Activated CD4-positive, alpha-beta T cell treated with anti-CD3 and anti-CD28 coated beads for 36 hours (primary cell): ENCODE results near the gene DRAM1. TPM values are rescaled to one million over a fixed set of nuclear protein-coding genes. Genes with fewer than 3 reads are reported as not detected.
"Not testable (repeated sequence)": the region's sequence is repeated elsewhere in the genome, so short reads cannot be mapped to it uniquely, and the experiment has no call there.

Source experiments
- ATAC-seq: fragments of 200-7000 bp; cut with Tn5 transposase; one replicate; pipeline ENCODE4 v1.10.0; 2021; ENCODE audit warnings: mild to moderate bottlenecking, moderate library complexity
- CTCF ChIA-PET: fragments of 350-600 bp; sonication (Branson Sonifier 250); formaldehyde crosslinking; loops from one replicate; lab custom pipeline; 2021; ENCODE audit warnings: antibody characterized with exemption; lab: Charles Lee
- POLR2A ChIA-PET: fragments of 350-600 bp; sonication (Branson Sonifier 250); formaldehyde crosslinking; loops from one replicate; lab custom pipeline; 2021; ENCODE audit warnings: antibody characterized with exemption, inconsistent platforms; lab: Charles Lee
- DNase-seq: peaks from one replicate; pipeline ENCODE4 v3.0.0-alpha.2; 2020
- H3K27ac Mint-ChIP-seq: one replicate; pipeline ENCODE4 v1.8.0; 2021; ENCODE audit warnings: mixed read lengths
- H3K27me3 Mint-ChIP-seq: one replicate; pipeline ENCODE4 v1.8.0; 2021; ENCODE audit warnings: mixed read lengths
- H3K36me3 Mint-ChIP-seq: one replicate; pipeline ENCODE4 v1.8.0; 2021; ENCODE audit warnings: low read depth, mixed read lengths
- H3K4me1 Mint-ChIP-seq: one replicate; pipeline ENCODE4 v1.8.0; 2021; ENCODE audit warnings: mixed read lengths
- H3K4me3 Mint-ChIP-seq: one replicate; pipeline ENCODE4 v1.8.0; 2021; ENCODE audit warnings: mild to moderate bottlenecking, moderate library complexity, mixed read lengths
- H3K9me3 Mint-ChIP-seq: one replicate; pipeline ENCODE4 v1.8.0; 2021; ENCODE audit warnings: low read depth, mixed read lengths
- intact Hi-C, 2 experiments: fragments of 100-400 bp; cut with DNase I in 1 of 2; cut with micrococcal nuclease in 1 of 2; formaldehyde crosslinking; loops; one replicate each; pipeline versions ENCODE4 v1.14.2 to v1.15.1; 2022 to 2024; cut with DNase I, micrococcal nuclease
- total RNA-seq, 2 experiments: library from RNA; stranded (reverse); gene quantifications; one replicate each; pipeline ENCODE4 v1.2.3, GENCODE V29; 2021

The DRAM1 gene
- total RNA-seq, 2 experiments from 2014 or later = 2.3 to 2.4 TPM

DNA sequence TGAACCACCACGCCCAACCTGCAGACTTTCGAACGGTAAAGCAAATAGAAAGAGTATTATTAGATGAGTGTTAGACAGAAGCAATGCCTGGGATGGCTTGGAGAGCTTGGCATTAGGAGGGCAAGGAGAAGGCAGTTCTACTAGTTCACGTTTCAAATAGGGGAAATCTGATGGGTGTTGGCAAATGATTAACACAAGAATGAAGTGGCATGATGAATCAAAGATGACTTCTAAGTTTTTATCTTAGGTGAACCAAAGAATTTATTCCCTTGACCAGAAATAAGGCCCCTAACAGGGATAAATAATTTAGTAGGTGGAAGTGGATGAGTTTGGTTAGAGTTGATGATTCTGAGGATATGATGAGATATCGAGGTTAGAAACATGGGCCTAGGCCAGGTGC, 38.5 kb downstream of the DRAM1 start:
- intact Hi-C loops = loop anchor here in 1 of 2 experiments (2.0 to 5.0 kb wide), 2 partner anchors 786 to 853 kb away; no protein-coding TSS in a partner anchor
- Mint-ChIP-seq H3K4me1 (peaks cover 2% of the 10 kb centered on the region), H3K4me3 (no peak overlapping the region), H3K36me3 (no peaks in the 10 kb centered on the region), H3K27ac (no peak overlapping the region), H3K9me3 (no peaks in the 10 kb centered on the region), H3K27me3 (peaks cover 6% of the 10 kb centered on the region)
- ChIA-PET POLR2A (no interaction called here), CTCF (no interaction called here)
- no peak for ATAC-seq
- DNase-seq = no peak

DNA sequence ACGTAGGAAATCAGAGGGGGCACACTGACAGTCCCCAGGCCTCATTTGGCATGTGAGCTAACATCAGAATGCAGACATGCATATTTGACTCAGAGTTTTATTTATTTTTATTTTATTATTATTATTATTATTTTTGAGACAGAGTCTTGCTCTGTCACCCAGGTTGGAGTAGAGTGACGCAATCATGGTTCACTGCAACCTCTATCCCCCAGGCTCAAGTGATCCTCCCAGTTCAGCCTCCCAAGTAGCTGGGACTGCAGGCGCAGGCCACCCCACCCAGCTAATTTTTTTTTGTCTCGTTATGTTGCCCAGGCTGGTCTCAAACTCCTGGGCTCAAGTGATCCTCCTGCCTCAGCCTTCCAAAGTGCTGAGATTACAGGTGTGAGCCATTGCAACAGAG, 41.4 kb downstream of the DRAM1 start:
- H3K4me3 Mint-ChIP-seq, H3K27ac Mint-ChIP-seq, H3K9me3 Mint-ChIP-seq, DNase-seq, H3K36me3 Mint-ChIP-seq, ATAC-seq, H3K27me3 Mint-ChIP-seq, H3K4me1 Mint-ChIP-seq, POLR2A ChIA-PET: not testable (repeated sequence)
- intact Hi-C loops = loop anchor here in 1 of 2 experiments (5.0 kb wide), 1 partner anchor 783 kb away; no protein-coding TSS in a partner anchor
- CTCF ChIA-PET = interaction anchor here (0.8 to 1.7 kb wide), 4 partner anchors 17 to 1630 kb away, joined by 3 to 4 read pairs (median 4); no protein-coding TSS in a partner anchor

DNA sequence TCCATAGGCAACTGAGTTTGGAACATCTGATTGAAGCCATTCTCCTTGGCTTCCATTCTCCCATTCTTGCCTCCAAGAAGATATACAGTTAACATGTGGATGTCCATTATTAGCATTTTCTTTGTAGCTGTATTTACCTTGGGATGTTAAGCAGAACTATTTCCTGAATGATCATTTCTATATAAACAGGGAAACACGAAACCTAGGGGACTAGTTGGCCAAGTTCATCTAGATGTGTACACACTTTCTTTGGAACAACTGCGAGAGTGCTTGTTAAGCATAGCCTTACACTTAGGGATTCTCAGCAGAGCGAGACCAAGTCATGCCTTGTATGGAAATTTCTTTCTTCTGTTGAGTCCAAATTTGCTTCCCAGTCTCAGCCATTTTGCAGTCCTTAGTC, 42.1 kb downstream of the DRAM1 start:
- intact Hi-C loops = loop anchor here in 1 of 2 experiments (5.0 kb wide), 1 partner anchor 783 kb away; no protein-coding TSS in a partner anchor
- Mint-ChIP-seq H3K4me3 (no peak overlapping the region), H3K27me3 (peaks cover 6% of the 10 kb centered on the region), H3K4me1 (peaks cover 2% of the 10 kb centered on the region), H3K36me3 (no peaks in the 10 kb centered on the region), H3K27ac (no peak overlapping the region), H3K9me3 (no peaks in the 10 kb centered on the region)
- ChIA-PET POLR2A (no interaction called here), CTCF (interaction anchor here (0.8 to 1.7 kb wide), 3 partner anchors 16 to 1629 kb away, joined by 3 to 4 read pairs (median 3); no protein-coding TSS in a partner anchor)
- ATAC-seq (no peak), DNase-seq (no peak)

DNA sequence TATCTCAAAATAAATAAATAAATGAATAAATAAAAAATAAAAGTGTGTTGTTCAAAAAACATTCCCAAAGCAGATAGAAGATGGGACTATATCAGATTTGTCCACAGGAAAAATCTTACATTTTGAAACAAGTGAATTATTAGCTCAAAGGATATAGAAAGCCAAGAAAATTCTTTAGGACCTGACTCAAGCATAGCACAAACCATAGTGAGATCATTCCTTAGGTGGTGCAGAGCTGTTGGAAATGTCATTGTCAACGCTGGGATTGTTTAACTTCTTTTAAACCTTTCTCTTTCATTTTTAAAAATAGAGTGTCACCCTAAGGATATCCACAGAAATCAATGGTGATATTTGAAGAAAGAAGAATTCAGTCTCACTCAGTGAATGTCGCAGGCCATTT, 43.5 kb downstream of the DRAM1 start:
- no peak for DNase-seq
- ChIA-PET CTCF (interaction anchor here (0.8 kb wide), 1 partner anchor 529 kb away, joined by 3 read pairs; no protein-coding TSS in a partner anchor), POLR2A (no interaction called here)
- Mint-ChIP-seq H3K36me3 (no peaks in the 10 kb centered on the region), H3K9me3 (no peaks in the 10 kb centered on the region), H3K4me1 (peaks cover 2% of the 10 kb centered on the region), H3K27me3 (peaks cover 6% of the 10 kb centered on the region), H3K4me3 (no peak overlapping the region), H3K27ac (no peak overlapping the region)
- intact Hi-C loops = no loop called here
- no peak for ATAC-seq

DNA sequence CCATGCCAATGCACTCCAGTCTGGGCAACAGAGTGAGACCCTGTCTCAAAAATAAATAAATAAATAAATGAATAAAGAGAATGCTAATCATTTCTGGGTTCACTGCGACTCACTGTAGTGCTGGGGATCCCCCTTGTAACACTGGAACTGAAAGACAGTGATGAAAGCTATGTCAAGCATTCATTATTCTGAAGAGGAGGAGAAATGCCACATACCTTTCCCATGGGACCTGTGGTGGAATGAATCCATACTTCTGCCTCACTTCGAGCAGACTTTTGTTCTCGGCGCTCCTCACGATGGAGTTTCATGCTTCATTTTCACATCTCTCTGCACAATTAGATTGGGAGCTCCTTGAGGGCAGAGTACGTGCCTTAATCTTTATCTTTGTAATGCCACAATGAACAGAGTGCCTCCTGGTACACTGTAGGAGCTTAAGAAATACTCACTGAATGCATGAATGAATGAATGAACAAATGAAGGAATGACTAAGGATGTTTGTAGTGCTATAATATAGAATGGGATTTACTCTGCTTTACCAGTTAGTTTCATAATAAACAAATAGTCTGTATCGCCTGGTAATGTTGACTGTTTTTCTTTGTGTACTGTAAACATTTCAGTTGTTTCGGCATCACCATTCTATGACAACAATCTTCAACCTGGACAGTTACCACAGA, 45.8 kb downstream of the DRAM1 start:
- intact Hi-C loops = no loop called here
- Mint-ChIP-seq H3K27me3 (no peaks in the 10 kb centered on the region), H3K36me3 (no peaks in the 10 kb centered on the region), H3K4me1 (no peaks in the 10 kb centered on the region), H3K9me3 (no peaks in the 10 kb centered on the region), H3K4me3 (no peak overlapping the region), H3K27ac (no peak overlapping the region)
- CTCF ChIA-PET = no interaction called here
- no peak for DNase-seq
- POLR2A ChIA-PET = no interaction called here
- no peak for ATAC-seq

DNA sequence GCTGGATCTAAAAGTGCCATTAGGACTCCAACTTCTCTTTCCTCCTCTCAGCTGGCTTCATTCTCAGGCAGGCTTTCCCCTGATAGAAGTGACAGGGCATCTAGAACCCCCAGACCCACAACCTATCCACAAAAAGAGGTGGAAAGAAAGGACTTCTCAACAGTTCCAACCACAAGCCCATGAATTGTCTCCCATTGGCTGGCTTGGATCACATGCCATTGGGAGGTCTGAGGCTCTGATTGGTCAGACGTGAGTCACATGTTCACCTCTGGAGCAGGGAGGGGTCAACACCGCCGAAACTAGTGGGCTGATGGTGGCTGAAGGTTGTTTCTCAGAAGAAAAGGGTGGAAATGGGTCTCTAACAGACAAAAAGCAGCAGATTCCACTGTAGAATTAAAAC, 47.2 kb downstream of the DRAM1 start:
- Mint-ChIP-seq H3K9me3 (no peaks in the 10 kb centered on the region), H3K27ac (no peak overlapping the region), H3K36me3 (no peaks in the 10 kb centered on the region), H3K4me3 (no peak overlapping the region), H3K4me1 (no peaks in the 10 kb centered on the region), H3K27me3 (peaks cover 3% of the 10 kb centered on the region)
- DNase-seq (no peak), ATAC-seq (no peak)
- POLR2A ChIA-PET = no interaction called here
- intact Hi-C loops = no loop called here
- CTCF ChIA-PET = no interaction called here

DNA sequence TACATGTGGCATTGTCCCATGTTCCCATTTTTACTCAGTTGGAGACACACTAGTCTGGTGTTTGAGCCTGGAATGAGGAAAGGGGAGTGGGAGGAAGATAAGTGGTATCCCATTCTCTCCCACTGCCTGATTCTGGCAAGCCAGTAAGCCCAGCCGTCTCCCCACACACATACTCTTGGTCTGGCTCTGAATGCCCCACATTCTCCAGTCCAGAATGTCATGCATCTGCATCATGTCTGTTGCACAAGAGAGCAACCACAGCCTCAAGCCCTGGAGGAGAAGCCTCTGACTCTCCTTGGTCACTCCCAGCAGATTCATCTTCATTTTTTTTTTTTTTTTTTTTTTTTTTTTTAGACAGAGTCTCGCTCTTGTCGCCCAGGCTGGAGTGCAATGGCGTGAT, 48.0 kb downstream of the DRAM1 start:
- peaks cover 3% of the 10 kb centered on the region for H3K27me3 Mint-ChIP-seq
- ChIA-PET POLR2A (no interaction called here), CTCF (no interaction called here)
- no peaks in the 10 kb centered on the region for H3K9me3 Mint-ChIP-seq
- intact Hi-C loops = no loop called here
- no peak for ATAC-seq
- DNase-seq = no peak
- H3K36me3 Mint-ChIP-seq = no peaks in the 10 kb centered on the region
- H3K27ac Mint-ChIP-seq = no peak overlapping the region
- H3K4me3 Mint-ChIP-seq = no peak overlapping the region
- H3K4me1 Mint-ChIP-seq = no peaks in the 10 kb centered on the region

DNA sequence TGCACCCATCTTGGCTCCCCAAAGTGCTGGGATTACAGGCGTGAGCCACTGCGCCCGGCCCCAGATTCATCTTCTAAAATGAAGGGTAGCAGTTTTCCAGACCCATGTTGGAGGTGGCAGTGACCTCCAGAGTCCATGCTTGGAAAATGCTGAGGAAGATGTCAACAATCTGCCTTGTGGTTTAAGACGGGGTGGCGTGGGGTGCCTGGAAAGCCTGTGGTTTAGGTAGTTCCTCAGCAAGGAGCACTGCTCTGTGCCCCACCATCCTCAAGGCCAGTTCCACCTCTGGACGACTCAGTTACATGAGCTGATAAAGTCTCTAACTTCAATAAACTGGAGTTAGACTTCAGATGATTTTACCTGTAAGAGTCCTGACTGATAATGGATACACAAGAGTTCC, 48.6 kb downstream of the DRAM1 start:
- peaks cover 3% of the 10 kb centered on the region for H3K27me3 Mint-ChIP-seq
- H3K4me3 Mint-ChIP-seq = no peak overlapping the region
- no peaks in the 10 kb centered on the region for H3K4me1 Mint-ChIP-seq
- H3K36me3 Mint-ChIP-seq = no peaks in the 10 kb centered on the region
- no peaks in the 10 kb centered on the region for H3K9me3 Mint-ChIP-seq
- ATAC-seq (no peak), DNase-seq (no peak)
- CTCF ChIA-PET = interaction anchor here (0.6 kb wide), 1 partner anchor 703 kb away, joined by 3 read pairs; no protein-coding TSS in a partner anchor
- H3K27ac Mint-ChIP-seq = no peak overlapping the region
- intact Hi-C loops = no loop called here
- POLR2A ChIA-PET = no interaction called here

DNA sequence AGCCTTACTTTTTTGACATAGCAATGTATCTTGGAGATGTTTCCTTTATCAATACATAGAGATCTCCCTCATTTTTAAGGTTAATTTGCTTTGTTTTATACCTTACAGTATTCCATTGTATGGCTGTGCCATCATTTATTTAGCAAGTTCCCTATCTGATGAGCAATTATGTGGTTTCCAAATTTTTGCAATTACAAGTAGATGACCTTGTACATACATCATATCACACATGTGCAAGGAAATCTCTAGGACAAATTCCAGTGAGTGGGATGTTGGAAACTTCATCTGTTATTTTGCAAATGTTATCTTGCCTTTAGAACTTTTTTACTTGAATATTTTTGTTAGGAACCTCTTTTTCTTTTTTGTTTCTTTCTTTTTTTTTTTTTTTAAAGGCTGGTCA, 49.7 kb downstream of the DRAM1 start:
- intact Hi-C loops = no loop called here
- H3K36me3 Mint-ChIP-seq = no peaks in the 10 kb centered on the region
- ATAC-seq = no peak
- ChIA-PET POLR2A (no interaction called here), CTCF (no interaction called here)
- H3K9me3 Mint-ChIP-seq = no peaks in the 10 kb centered on the region
- H3K4me3 Mint-ChIP-seq = no peak overlapping the region
- no peak overlapping the region for H3K27ac Mint-ChIP-seq
- H3K4me1 Mint-ChIP-seq = no peaks in the 10 kb centered on the region
- DNase-seq = no peak
- H3K27me3 Mint-ChIP-seq = peaks cover 3% of the 10 kb centered on the region

DNA sequence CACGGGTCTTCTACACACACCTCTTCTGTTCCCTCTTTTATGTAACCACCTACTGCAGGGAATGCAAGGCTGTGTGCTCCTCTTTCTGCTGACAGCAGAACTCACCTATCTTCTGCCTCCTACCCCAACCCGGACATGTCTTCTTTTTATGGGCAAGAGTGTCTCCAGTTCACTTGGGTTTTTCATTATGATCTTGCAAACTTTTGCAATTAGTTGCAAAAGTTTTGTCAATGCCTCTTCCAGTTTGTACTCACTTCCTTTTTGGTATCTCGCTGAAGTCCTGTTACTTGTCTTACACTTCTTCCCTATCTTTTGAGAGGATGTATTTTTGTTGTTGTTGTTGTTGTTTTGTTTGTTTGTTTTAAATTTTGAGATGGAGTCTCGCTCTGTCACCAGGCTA, 50.6 kb downstream of the DRAM1 start:
- CTCF ChIA-PET = interaction anchor here (0.6 kb wide), 1 partner anchor 412 kb away, joined by 4 read pairs; no protein-coding TSS in a partner anchor
- no peak overlapping the region for H3K4me3 Mint-ChIP-seq
- no peaks in the 10 kb centered on the region for H3K4me1 Mint-ChIP-seq
- H3K36me3 Mint-ChIP-seq = no peaks in the 10 kb centered on the region
- no peak for DNase-seq
- no peak for ATAC-seq
- no peaks in the 10 kb centered on the region for H3K9me3 Mint-ChIP-seq
- H3K27me3 Mint-ChIP-seq = peaks cover 6% of the 10 kb centered on the region
- POLR2A ChIA-PET = no interaction called here
- no peak overlapping the region for H3K27ac Mint-ChIP-seq
- intact Hi-C loops = no loop called here

DNA sequence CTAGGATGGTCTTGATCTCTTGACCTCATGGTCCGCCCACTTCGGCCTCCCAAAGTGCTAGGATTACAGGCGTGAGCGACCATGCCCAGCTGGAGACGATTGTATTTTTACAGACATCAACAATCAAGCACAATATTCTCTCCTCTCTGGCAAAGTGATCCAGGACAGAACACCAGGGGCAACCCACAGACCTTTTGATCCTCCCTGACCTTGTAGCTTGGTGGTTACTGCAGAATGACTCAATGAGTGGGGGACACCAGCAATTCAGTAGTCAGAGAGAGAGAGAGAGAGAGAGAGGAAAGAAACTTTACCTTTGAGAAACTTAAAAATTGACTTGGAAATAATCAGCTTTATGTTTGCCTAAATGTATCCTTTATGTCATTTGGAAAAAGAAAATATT, 51.2 kb downstream of the DRAM1 start:
- DNase-seq (no peak), ATAC-seq (no peak)
- H3K27me3 Mint-ChIP-seq = peaks cover 9% of the 10 kb centered on the region
- POLR2A ChIA-PET = no interaction called here
- no peaks in the 10 kb centered on the region for H3K36me3 Mint-ChIP-seq
- no peak overlapping the region for H3K27ac Mint-ChIP-seq
- H3K4me1 Mint-ChIP-seq = no peaks in the 10 kb centered on the region
- H3K9me3 Mint-ChIP-seq = no peaks in the 10 kb centered on the region
- CTCF ChIA-PET = interaction anchor here (0.6 to 1.0 kb wide), 2 partner anchors 16 to 411 kb away, joined by 3 to 4 read pairs; no protein-coding TSS in a partner anchor
- intact Hi-C loops = no loop called here
- H3K4me3 Mint-ChIP-seq = no peak overlapping the region

DNA sequence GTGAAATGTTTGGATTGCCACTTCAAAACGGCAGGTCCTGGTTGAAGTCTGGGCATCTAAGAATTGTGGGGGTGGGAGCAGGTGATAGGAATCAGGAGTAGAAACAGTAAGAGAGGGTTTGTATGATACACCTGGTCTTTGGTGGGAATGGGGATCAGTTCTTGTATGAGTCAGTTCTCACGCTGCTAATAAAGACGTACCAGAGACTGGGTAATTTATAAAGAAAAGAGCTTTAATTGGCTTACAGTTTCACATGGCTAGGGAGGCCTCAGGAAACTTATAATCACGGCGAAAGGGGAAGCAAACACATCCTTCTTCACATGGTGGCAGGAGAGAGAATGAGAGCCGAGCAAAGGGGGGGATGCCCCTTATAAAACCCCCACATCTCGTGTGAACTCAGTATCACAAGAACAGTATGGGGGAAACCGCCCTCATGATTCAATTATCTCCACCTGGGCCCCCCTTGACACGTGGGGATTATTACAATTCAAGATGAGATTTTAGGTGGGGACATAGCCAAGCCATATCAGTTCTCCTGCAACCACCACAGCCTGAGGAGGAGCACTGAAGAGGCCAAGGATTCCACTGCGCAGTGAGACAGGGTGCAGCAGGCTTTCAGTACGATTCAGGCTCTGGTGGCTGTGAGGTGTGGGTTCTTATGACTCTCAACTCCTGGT, 52.1 kb downstream of the DRAM1 start:
- intact Hi-C loops = no loop called here
- H3K27me3 Mint-ChIP-seq = peaks cover 12% of the 10 kb centered on the region
- CTCF ChIA-PET = interaction anchor here (1.0 kb wide), 1 partner anchor 17 kb away, joined by 3 read pairs; no protein-coding TSS in a partner anchor

More for the DNA sequence above, 52.1 kb downstream of the DRAM1 start:
- POLR2A ChIA-PET = no interaction called here
- DNase-seq = no peak
- no peak for ATAC-seq
- no peak overlapping the region for H3K27ac Mint-ChIP-seq
- H3K4me3 Mint-ChIP-seq = no peak overlapping the region
- H3K4me1 Mint-ChIP-seq = no peaks in the 10 kb centered on the region
- H3K36me3 Mint-ChIP-seq = no peaks in the 10 kb centered on the region
- H3K9me3 Mint-ChIP-seq = no peaks in the 10 kb centered on the region
